PC-9 (cell line): ENCODE measurements around the gene PAX7. TPM values are rescaled to one million over a fixed set of nuclear protein-coding genes. Genes with fewer than 3 reads are reported as not detected.

Experiments
- BruUV-seq: library from RNA; stranded (reverse); fragments of 400-500 nt; replicated peaks from 2 replicates; lab custom pipeline; 2021; lab: Mats Ljungman, UMichigan
- CTCF ChIA-PET: fragments of 300-600 bp; sonication (Branson Sonifier 250); formaldehyde crosslinking; loops from one replicate; lab custom pipeline; 2022; ENCODE audit warnings: antibody characterized with exemption; lab: Charles Lee
- POLR2A ChIA-PET: fragments of 300-600 bp; sonication (Branson Sonifier 250); formaldehyde crosslinking; loops from one replicate; lab custom pipeline; 2022; ENCODE audit warnings: antibody characterized with exemption; ENCODE audit not compliant: unreplicated experiment; lab: Charles Lee
- DNase-seq, 2 experiments: peaks; one replicate each; pipeline versions ENCODE4 v3.0.0 to v3.0.0-alpha.2; 2015 to 2022; ENCODE audit warnings: mixed read lengths in 1 of 2
- H2AFZ ChIP-seq: fragments of 200-600 bp; sonication (generic); 2 replicates; pipeline ENCODE4 v1.8.1; 2017; ENCODE audit warnings: antibody characterized with exemption
- H3F3A ChIP-seq: fragments of 200-600 bp; sonication (generic); 2 replicates; pipeline ENCODE4 v1.8.1; 2017; ENCODE audit warnings: antibody characterized with exemption, mild to moderate bottlenecking, low read depth; ENCODE audit not compliant: insufficient read depth
- H3K27ac ChIP-seq: fragments of 200-600 bp; sonication (generic); 2 replicates; pipeline ENCODE4 v1.6.1; 2016; ENCODE audit warnings: mixed run types
- H3K27me3 ChIP-seq: fragments of 200-600 bp; sonication (generic); 2 replicates; pipeline ENCODE4 v1.6.1; 2016; ENCODE audit warnings: low read depth, mixed run types; ENCODE audit not compliant: insufficient read depth
- H3K36me3 ChIP-seq: fragments of 200-600 bp; sonication (generic); 2 replicates; pipeline ENCODE4 v1.6.1; 2016; ENCODE audit warnings: low read depth, mixed run types
- H3K4me1 ChIP-seq: fragments of 200-600 bp; sonication (generic); replicated peaks from 2 replicates; pipeline ENCODE4 v1.6.1; 2016; ENCODE audit warnings: mixed run types; ENCODE audit not compliant: insufficient read depth
- H3K4me2 ChIP-seq: fragments of 200-600 bp; sonication (generic); 2 replicates; pipeline ENCODE4 v1.6.1; 2017; ENCODE audit warnings: mixed run types
- H3K4me3 ChIP-seq: fragments of 200-600 bp; sonication (generic); 2 replicates; pipeline ENCODE4 v1.6.1; 2016; ENCODE audit warnings: mixed run types
- H3K79me2 ChIP-seq: fragments of 200-600 bp; sonication (generic); 2 replicates; pipeline ENCODE4 v1.6.1; 2017; ENCODE audit warnings: low read depth, mixed run types
- H3K9me2 ChIP-seq: fragments of 200-600 bp; sonication (generic); 2 replicates; pipeline ENCODE4 v1.8.1; 2017; ENCODE audit warnings: mild to moderate bottlenecking; ENCODE audit not compliant: insufficient read depth
- H3K9me3 ChIP-seq: fragments of 200-600 bp; sonication (generic); 2 replicates; pipeline ENCODE4 v1.8.1; 2016; ENCODE audit warnings: low read depth; ENCODE audit not compliant: insufficient read depth
- H4K20me1 ChIP-seq: fragments of 200-600 bp; sonication (generic); 2 replicates; pipeline ENCODE4 v1.8.1; 2017; ENCODE audit not compliant: insufficient read depth
- CTCF ChIP-seq: fragments of 200-600 bp; sonication (generic); conservative IDR thresholded peaks from 2 replicates; pipeline ENCODE4 v1.6.1; 2017; ENCODE audit warnings: mixed run types, antibody characterized with exemption, mild to moderate bottlenecking, moderate library complexity
- EZH2 ChIP-seq: fragments of 200-600 bp; sonication (generic); IDR thresholded peaks from 2 replicates; pipeline ENCODE4 v1.8.0; 2017; ENCODE audit warnings: antibody characterized with exemption, low read depth
- intact Hi-C: fragments of 100-400 bp; cut with micrococcal nuclease; formaldehyde crosslinking; loops from one replicate; pipeline ENCODE4 v1.10.0; 2022; ENCODE audit not compliant: unreplicated experiment
- total RNA-seq: library from RNA; stranded (reverse); gene quantifications from 2 replicates; pipeline ENCODE4 v1.2.3, GENCODE V29; 2021

The PAX7 gene
- total RNA-seq, 1 experiment from 2014 or later: not detected

- Histone ChIP-seq H2AFZ (no peak overlapping the region), H3K36me3 (no peaks in the 10 kb centered on the region), H3K4me3 (no peak overlapping the region), H3K27me3 (peaks cover 36% of the 10 kb centered on the region), H3K4me1 (no peaks in the 10 kb centered on the region), H3F3A (no peaks in the 10 kb centered on the region), H3K4me2 (no peak overlapping the region), H3K9me3 (no peaks in the 10 kb centered on the region), H3K27ac (no peak overlapping the region), H3K79me2 (no peaks in the 10 kb centered on the region), H4K20me1 (no peaks in the 10 kb centered on the region), H3K9me2 (no peaks in the 10 kb centered on the region)
- intact Hi-C loops: no loop called here
- TF ChIP-seq EZH2 (no peak), CTCF (no peak)
- no TSS peak for BruUV-seq
- ChIA-PET POLR2A (no interaction called here), CTCF (no interaction called here)
- DNase-seq: no peak
These were observed 69.9 kb downstream of the PAX7 start for GRCh38 chr1:18700530-18700929.

DNA sequence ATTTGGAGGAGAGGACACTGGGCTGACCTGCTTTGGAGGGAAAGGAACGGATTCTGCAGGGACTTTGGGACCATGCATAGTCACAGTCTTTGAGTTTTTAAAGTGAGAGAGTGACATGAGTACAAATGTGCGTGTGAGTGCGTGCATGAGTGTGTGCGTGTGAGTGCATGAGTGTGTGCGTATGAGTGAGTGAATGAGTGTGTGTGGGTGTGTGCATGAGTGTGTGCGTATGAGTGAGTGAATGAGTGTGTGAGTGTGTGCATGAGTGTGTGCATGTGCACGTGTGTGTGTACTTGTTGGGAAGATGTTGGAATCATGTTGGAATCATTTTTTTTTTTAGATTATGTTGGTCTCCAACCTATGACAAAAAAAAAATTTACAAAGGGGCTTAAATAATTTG, 70.5 kb downstream of the PAX7 start:
- no peaks in the 10 kb centered on the region for H3K9me2 ChIP-seq
- CTCF ChIA-PET: no interaction called here
- no peak for DNase-seq
- H3K9me3 ChIP-seq: no peaks in the 10 kb centered on the region
- intact Hi-C loops: no loop called here
- H3K27me3 ChIP-seq: peaks cover 31% of the 10 kb centered on the region
- no peaks in the 10 kb centered on the region for H3F3A ChIP-seq
- no peaks in the 10 kb centered on the region for H3K4me1 ChIP-seq
- no peaks in the 10 kb centered on the region for H3K79me2 ChIP-seq
- POLR2A ChIA-PET: no interaction called here
- no peaks in the 10 kb centered on the region for H3K36me3 ChIP-seq
- no peak overlapping the region for H3K4me3 ChIP-seq
- no peak overlapping the region for H3K27ac ChIP-seq
- no TSS peak for BruUV-seq
- H2AFZ ChIP-seq: no peak overlapping the region
- no peaks in the 10 kb centered on the region for H4K20me1 ChIP-seq
- no peak overlapping the region for H3K4me2 ChIP-seq
- no peak for TF ChIP-seq CTCF
- TF ChIP-seq EZH2: no peak

- BruUV-seq: no TSS peak
- no peak overlapping the region for H3K4me3 ChIP-seq
- no peaks in the 10 kb centered on the region for H4K20me1 ChIP-seq
- H3K27ac ChIP-seq: no peak overlapping the region
- DNase-seq: no peak
- H3K9me3 ChIP-seq: no peaks in the 10 kb centered on the region
- H3K79me2 ChIP-seq: no peaks in the 10 kb centered on the region
- intact Hi-C loops: no loop called here
- TF ChIP-seq EZH2 (no peak), CTCF (no peak)
- no peaks in the 10 kb centered on the region for H3K4me1 ChIP-seq
- H3K4me2 ChIP-seq: no peak overlapping the region
- no peaks in the 10 kb centered on the region for H3F3A ChIP-seq
- H3K36me3 ChIP-seq: no peaks in the 10 kb centered on the region
- peaks cover 13% of the 10 kb centered on the region; the same call in 1 of the 2 replicates for H3K27me3 ChIP-seq
- no peaks in the 10 kb centered on the region for H3K9me2 ChIP-seq
- no peak overlapping the region for H2AFZ ChIP-seq
- POLR2A ChIA-PET: no interaction called here
- CTCF ChIA-PET: no interaction called here
These were observed 72.5 kb downstream of the PAX7 start for GRCh38 chr1:18703041-18703621.
